HepG2 (cell line): ENCODE data around the gene IMMP1L. TPM values are rescaled to one million over a fixed set of nuclear protein-coding genes. Genes with fewer than 3 reads are reported as not detected.

Experiments
- polyA plus RNA-seq, 8 experiments: library from polyadenylated mRNA; depleted of rRNA in 3 of 8; stranded (reverse) in 7 of 8; unstranded in 1 of 8; fragments of >200 nt; fragmentation: Illumina TruSeq in 4 of 8; extraction: Trizol in 4 of 8; gene quantifications; 2 replicates each; pipeline versions ENCODE4 v1.2.1 to v1.2.3, GENCODE V29; 2011 to 2016; ENCODE audit warnings: low read depth in 4 of 8, missing spikeins in 1 of 8, mixed read lengths in 1 of 8; ENCODE audit not compliant: insufficient read depth in 1 of 8
- total RNA-seq, 5 experiments: library from RNA; depleted of rRNA; stranded (reverse); fragments of >200 nt; fragmentation: Illumina TruSeq; extraction: Trizol; gene quantifications; 2 replicates each; pipeline ENCODE4 v1.2.3, GENCODE V29; 2016; ENCODE audit warnings: low read depth in 1 of 5
- TF ChIP-seq, protein P1 (sequence below): sonication (generic); formaldehyde crosslinking; IDR thresholded peaks from 2 replicates; pipeline ENCODE4 v1.9.0; 2021; ENCODE audit warnings: mild to moderate bottlenecking, missing genetic modification reagents
- TF ChIP-seq, protein P2 (sequence below): sonication (generic); formaldehyde crosslinking; IDR thresholded peaks from 2 replicates; pipeline ENCODE4 v1.5.1; 2020; ENCODE audit warnings: mild to moderate bottlenecking, missing genetic modification reagents, borderline replicate concordance

The IMMP1L gene
- total and polyA plus RNA-seq, 2 of the 13 experiments (the other 11 are each of a cell fraction or from before 2014, with no cell fraction given) = 42.4 to 57.9 TPM

DNA sequence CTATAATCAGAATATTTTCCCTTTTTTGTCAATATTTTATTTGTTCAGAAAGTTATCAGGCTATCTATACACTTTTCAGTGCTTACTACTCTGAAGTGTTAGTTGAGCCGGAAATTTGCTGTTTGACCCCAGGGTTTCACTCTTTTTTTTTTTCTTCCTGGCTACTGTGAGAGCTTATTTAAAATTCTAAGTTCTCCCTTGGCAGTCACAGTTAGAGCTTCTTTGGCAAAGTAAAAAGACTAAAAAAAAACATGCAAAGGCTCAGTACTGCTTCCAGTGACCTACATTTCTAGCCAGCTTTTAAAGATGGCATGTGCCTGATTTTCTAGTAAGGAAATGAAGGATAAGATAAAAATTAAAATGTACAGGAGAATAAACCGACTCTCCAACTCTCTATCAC, 48.6 kb upstream of the IMMP1L start (continued):
- TF ChIP-seq, protein P1, sequence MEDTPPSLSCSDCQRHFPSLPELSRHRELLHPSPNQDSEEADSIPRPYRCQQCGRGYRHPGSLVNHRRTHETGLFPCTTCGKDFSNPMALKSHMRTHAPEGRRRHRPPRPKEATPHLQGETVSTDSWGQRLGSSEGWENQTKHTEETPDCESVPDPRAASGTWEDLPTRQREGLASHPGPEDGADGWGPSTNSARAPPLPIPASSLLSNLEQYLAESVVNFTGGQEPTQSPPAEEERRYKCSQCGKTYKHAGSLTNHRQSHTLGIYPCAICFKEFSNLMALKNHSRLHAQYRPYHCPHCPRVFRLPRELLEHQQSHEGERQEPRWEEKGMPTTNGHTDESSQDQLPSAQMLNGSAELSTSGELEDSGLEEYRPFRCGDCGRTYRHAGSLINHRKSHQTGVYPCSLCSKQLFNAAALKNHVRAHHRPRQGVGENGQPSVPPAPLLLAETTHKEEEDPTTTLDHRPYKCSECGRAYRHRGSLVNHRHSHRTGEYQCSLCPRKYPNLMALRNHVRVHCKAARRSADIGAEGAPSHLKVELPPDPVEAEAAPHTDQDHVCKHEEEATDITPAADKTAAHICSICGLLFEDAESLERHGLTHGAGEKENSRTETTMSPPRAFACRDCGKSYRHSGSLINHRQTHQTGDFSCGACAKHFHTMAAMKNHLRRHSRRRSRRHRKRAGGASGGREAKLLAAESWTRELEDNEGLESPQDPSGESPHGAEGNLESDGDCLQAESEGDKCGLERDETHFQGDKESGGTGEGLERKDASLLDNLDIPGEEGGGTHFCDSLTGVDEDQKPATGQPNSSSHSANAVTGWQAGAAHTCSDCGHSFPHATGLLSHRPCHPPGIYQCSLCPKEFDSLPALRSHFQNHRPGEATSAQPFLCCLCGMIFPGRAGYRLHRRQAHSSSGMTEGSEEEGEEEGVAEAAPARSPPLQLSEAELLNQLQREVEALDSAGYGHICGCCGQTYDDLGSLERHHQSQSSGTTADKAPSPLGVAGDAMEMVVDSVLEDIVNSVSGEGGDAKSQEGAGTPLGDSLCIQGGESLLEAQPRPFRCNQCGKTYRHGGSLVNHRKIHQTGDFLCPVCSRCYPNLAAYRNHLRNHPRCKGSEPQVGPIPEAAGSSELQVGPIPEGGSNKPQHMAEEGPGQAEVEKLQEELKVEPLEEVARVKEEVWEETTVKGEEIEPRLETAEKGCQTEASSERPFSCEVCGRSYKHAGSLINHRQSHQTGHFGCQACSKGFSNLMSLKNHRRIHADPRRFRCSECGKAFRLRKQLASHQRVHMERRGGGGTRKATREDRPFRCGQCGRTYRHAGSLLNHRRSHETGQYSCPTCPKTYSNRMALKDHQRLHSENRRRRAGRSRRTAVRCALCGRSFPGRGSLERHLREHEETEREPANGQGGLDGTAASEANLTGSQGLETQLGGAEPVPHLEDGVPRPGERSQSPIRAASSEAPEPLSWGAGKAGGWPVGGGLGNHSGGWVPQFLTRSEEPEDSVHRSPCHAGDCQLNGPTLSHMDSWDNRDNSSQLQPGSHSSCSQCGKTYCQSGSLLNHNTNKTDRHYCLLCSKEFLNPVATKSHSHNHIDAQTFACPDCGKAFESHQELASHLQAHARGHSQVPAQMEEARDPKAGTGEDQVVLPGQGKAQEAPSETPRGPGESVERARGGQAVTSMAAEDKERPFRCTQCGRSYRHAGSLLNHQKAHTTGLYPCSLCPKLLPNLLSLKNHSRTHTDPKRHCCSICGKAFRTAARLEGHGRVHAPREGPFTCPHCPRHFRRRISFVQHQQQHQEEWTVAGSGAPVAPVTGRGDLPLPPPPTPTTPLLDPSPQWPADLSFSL (CRISPR knock-in tag) = no peak
- TF ChIP-seq, protein P2, sequence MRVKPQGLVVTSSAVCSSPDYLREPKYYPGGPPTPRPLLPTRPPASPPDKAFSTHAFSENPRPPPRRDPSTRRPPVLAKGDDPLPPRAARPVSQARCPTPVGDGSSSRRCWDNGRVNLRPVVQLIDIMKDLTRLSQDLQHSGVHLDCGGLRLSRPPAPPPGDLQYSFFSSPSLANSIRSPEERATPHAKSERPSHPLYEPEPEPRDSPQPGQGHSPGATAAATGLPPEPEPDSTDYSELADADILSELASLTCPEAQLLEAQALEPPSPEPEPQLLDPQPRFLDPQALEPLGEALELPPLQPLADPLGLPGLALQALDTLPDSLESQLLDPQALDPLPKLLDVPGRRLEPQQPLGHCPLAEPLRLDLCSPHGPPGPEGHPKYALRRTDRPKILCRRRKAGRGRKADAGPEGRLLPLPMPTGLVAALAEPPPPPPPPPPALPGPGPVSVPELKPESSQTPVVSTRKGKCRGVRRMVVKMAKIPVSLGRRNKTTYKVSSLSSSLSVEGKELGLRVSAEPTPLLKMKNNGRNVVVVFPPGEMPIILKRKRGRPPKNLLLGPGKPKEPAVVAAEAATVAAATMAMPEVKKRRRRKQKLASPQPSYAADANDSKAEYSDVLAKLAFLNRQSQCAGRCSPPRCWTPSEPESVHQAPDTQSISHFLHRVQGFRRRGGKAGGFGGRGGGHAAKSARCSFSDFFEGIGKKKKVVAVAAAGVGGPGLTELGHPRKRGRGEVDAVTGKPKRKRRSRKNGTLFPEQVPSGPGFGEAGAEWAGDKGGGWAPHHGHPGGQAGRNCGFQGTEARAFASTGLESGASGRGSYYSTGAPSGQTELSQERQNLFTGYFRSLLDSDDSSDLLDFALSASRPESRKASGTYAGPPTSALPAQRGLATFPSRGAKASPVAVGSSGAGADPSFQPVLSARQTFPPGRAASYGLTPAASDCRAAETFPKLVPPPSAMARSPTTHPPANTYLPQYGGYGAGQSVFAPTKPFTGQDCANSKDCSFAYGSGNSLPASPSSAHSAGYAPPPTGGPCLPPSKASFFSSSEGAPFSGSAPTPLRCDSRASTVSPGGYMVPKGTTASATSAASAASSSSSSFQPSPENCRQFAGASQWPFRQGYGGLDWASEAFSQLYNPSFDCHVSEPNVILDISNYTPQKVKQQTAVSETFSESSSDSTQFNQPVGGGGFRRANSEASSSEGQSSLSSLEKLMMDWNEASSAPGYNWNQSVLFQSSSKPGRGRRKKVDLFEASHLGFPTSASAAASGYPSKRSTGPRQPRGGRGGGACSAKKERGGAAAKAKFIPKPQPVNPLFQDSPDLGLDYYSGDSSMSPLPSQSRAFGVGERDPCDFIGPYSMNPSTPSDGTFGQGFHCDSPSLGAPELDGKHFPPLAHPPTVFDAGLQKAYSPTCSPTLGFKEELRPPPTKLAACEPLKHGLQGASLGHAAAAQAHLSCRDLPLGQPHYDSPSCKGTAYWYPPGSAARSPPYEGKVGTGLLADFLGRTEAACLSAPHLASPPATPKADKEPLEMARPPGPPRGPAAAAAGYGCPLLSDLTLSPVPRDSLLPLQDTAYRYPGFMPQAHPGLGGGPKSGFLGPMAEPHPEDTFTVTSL (CRISPR knock-in tag) = no peak
